Esophagus squamous epithelium (tissue), 5 donors: ENCODE measurements around the gene CCDC180. TPM values are rescaled to one million over a fixed set of nuclear protein-coding genes. Genes with fewer than 3 reads are reported as not detected.

Experiments
- DNase-seq: peaks from one replicate; lab custom pipeline; 2025; lab: John Stamatoyannopoulos, UW
- H3K27ac ChIP-seq, 4 donors: fragments of 200-600 bp; sonication (generic); one replicate each; pipeline ENCODE4 v1.5.1; 2016 to 2019; ENCODE audit warnings: mild to moderate bottlenecking in 1 of 4
- H3K27me3 ChIP-seq, 4 donors: fragments of 200-600 bp; sonication (generic); 1 replicate in 3 of 4; 2 replicates in 1 of 4; pipeline versions ENCODE4 v1.5.1 to v1.6.0; 2017 to 2021; ENCODE audit warnings: antibody characterized with exemption in 1 of 4
- H3K36me3 ChIP-seq, 3 donors: fragments of 200-600 bp; sonication (generic); one replicate each; pipeline ENCODE4 v1.5.1; 2016 to 2019
- H3K4me1 ChIP-seq, 3 donors: fragments of 200-600 bp; sonication (generic); one replicate each; pipeline ENCODE4 v1.5.1; 2017 to 2019
- H3K4me3 ChIP-seq, 4 donors: fragments of 200-600 bp; sonication (generic); 1 replicate in 3 of 4; 2 replicates in 1 of 4; pipeline ENCODE4 v1.5.1; 2016 to 2019; ENCODE audit warnings: mild to moderate bottlenecking in 2 of 4, moderate library complexity in 1 of 4
- H3K9me3 ChIP-seq, 3 donors: fragments of 200-600 bp; sonication (generic); one replicate each; pipeline ENCODE4 v1.5.1; 2016 to 2019
- CTCF ChIP-seq, 6 experiments: fragments of 450-650 bp in 4 of 6; fragments of 200-600 bp in 2 of 6; sonication (generic) in 2 of 6; IDR thresholded peaks; one replicate each; pipeline ENCODE4 v1.5.1; 2016 to 2019; ENCODE audit warnings: antibody characterized with exemption in 6 of 6, mild to moderate bottlenecking in 4 of 6, moderate library complexity in 4 of 6
- POLR2A ChIP-seq, 4 donors: fragments of 450-650 bp; IDR thresholded peaks; one replicate each; pipeline ENCODE4 v1.6.1; 2017; ENCODE audit warnings: antibody characterized with exemption in 4 of 4, mild to moderate bottlenecking in 4 of 4, moderate library complexity in 3 of 4
- WGBS, 2 donors: methylation state at CpG; one replicate each; pipeline ENCODE4 v1.1.5; 2018; 5-methylcytosine and 5-hydroxymethylcytosine counted together
- intact Hi-C: fragments of 100-400 bp; cut with DNase I; formaldehyde crosslinking; loops from one replicate; pipeline ENCODE4 v1.15.0; 2022
- small RNA-seq, 4 donors: library from RNA; depleted of rRNA; stranded (forward); fragments of <200 nt; gene quantifications; one replicate each; pipeline ENCODE3, GENCODE V24; 2016
- total RNA-seq, 4 donors: library from RNA; depleted of rRNA; stranded (reverse); fragments of >200 nt; gene quantifications; one replicate each; pipeline ENCODE4 v1.1.0, GENCODE V29; 2016
- donor health status: DM: yes; HTN: yes; CAD: no.

Gene CCDC180
- total RNA-seq, 4 donors from 2014 or later: 0.88 to 4.8 (median 2.7) TPM; not detected in 1

- no peak for TF ChIP-seq POLR2A (IDR thresholded peaks at IDR 0.05)
- Histone ChIP-seq H3K36me3 (peaks cover 0 to 39% (median 0%) of the 10 kb centered on the region in 3 donors), H3K4me3 (no peak overlapping the region), H3K9me3 (no peaks in the 10 kb centered on the region), H3K27me3 (no peaks in the 10 kb centered on the region), H3K27ac (no peak overlapping the region), H3K4me1 (no peaks in the 10 kb centered on the region)
- no peak for DNase-seq
- 84 to 89% methylated on average over 4 of the region's 4 CpGs for WGBS, 2 donors
- intact Hi-C loops: no loop called here
These were observed 47.2 kb downstream of the CCDC180 start for GRCh38 chr9:97354637-97355036.

GRCh38 chr9:97357056-97357455 is 49.6 kb downstream of the CCDC180 start:
- intact Hi-C loops: no loop called here
- 49 to 70% methylated on average over 5 of the region's 5 CpGs for WGBS, 2 donors
- no peak for TF ChIP-seq POLR2A (IDR thresholded peaks at IDR 0.05)
- TF ChIP-seq CTCF (IDR thresholded peaks at IDR 0.05): no peak
- no peak overlapping the region for H3K4me3 ChIP-seq
- no peak for DNase-seq
- H3K27ac ChIP-seq: no peak overlapping the region
- peaks cover 0 to 46% (median 0%) of the 10 kb centered on the region in 3 donors for H3K36me3 ChIP-seq
- no peaks in the 10 kb centered on the region for H3K27me3 ChIP-seq
- no peaks in the 10 kb centered on the region for H3K4me1 ChIP-seq
- H3K9me3 ChIP-seq: no peaks in the 10 kb centered on the region

Small RNAs within 50 kb of the gene (small RNA-seq; reads per million reads assigned to genes)
- gene AL512590.2 (0 reads per million in 4 donors), gene CCDC180 (0 to 0.68 (median 0) reads per million in 4 donors)

Other genes with a start within 250 kb of the CCDC180 start
- gene TDRD7, start 104.4 kb downstream of the CCDC180 start, total RNA-seq: 10 to 100 TPM in 2 of 4 donors, 1 to 10 TPM in 2; 7.7 to 11.3 (median 10.2) TPM
- gene TMOD1, start 194.0 kb downstream of the CCDC180 start, total RNA-seq: 10 to 100 TPM in 1 of 4 donors, 1 to 10 TPM in 2, under 1 TPM in 1; 0.15 to 13.4 (median 2.4) TPM